NCI-H146 treated with DMSO at 0.1 percent for 48 hours (cell line): ENCODE results near the gene PSMB8.
A peak's percentile ranks its signal among the peaks of the same experiment; 100 is the strongest.
"Not testable (repeated sequence)": the region's sequence is repeated elsewhere in the genome, so short reads cannot be mapped to it uniquely, and the experiment has no call there.

Experiments
- DNase-seq: peaks from one replicate; lab custom pipeline; 2025; ENCODE audit not compliant: unreplicated experiment; lab: John Stamatoyannopoulos, UW

PSMB8 gene

GRCh38 chr6:32838114-32838958, 5.5 kb downstream of the PSMB8 start, which contains the start of gene TAP2:
Gene TAP2, minus strand, starts transcription at chr6:32838739. Its CDS starts 506 bp downstream, at chr6:32838233.
- peak; percentile 67 for DNase-seq

- no peak for DNase-seq
These were observed 6.2 kb downstream of the PSMB8 start for GRCh38 chr6:32837651-32838113.

- no peak for DNase-seq
These were observed 7.0 kb downstream of the PSMB8 start for GRCh38 chr6:32836873-32837272.

- no peak for DNase-seq
These were observed 8.5 kb downstream of the PSMB8 start for GRCh38 chr6:32835167-32835893.

GRCh38 chr6:32833664-32834063, 10.2 kb downstream of the PSMB8 start:
- DNase-seq, result no peak

- DNase-seq, result no peak
These were observed 11.3 kb downstream of the PSMB8 start for GRCh38 chr6:32832535-32832934.

- DNase-seq, result no peak
These were observed 12.9 kb downstream of the PSMB8 start for GRCh38 chr6:32830936-32831335.

- no peak for DNase-seq
These were observed 13.8 kb downstream of the PSMB8 start for GRCh38 chr6:32830017-32830416.

- no peak for DNase-seq
These were observed 14.4 kb downstream of the PSMB8 start for GRCh38 chr6:32829495-32829894.

GRCh38 chr6:32827025-32827424, 16.8 kb downstream of the PSMB8 start:
- no peak for DNase-seq

GRCh38 chr6:32825966-32826365, 17.9 kb downstream of the PSMB8 start:
- DNase-seq, result no peak

GRCh38 chr6:32819729-32820128, 24.1 kb downstream of the PSMB8 start:
- DNase-seq, result no peak

GRCh38 chr6:32818867-32819266, 25.0 kb downstream of the PSMB8 start:
- DNase-seq, result no peak

- DNase-seq, result no peak
These were observed 27.1 kb downstream of the PSMB8 start, which contains the start of gene HLA-DOB for GRCh38 chr6:32816746-32817204. Gene HLA-DOB, minus strand, starts transcription at chr6:32817002. Its CDS starts 51 bp downstream, at chr6:32816951.

- DNase-seq, result no peak
These were observed 27.9 kb downstream of the PSMB8 start for GRCh38 chr6:32815996-32816395.

- no peak for DNase-seq
These were observed 28.7 kb downstream of the PSMB8 start for GRCh38 chr6:32815115-32815514.

- DNase-seq, result no peak
These were observed 29.7 kb downstream of the PSMB8 start for GRCh38 chr6:32814145-32814544.

- no peak for DNase-seq
These were observed 34.7 kb downstream of the PSMB8 start for GRCh38 chr6:32809171-32809570.

GRCh38 chr6:32807020-32807580, 36.7 kb downstream of the PSMB8 start:
- DNase-seq, result no peak

- not testable (repeated sequence) for DNase-seq
These were observed 38.4 kb downstream of the PSMB8 start for GRCh38 chr6:32805404-32805803.

GRCh38 chr6:32803416-32803815, 40.4 kb downstream of the PSMB8 start:
- no peak for DNase-seq
